Stimulated activated CD4-positive, alpha-beta T cell treated with anti-CD3 and anti-CD28 coated beads, Interleukin-4, amount 100 ng/mL, for 24 hours (primary cell): ENCODE data around the gene PTS.
"Not testable (repeated sequence)": the region's sequence is repeated elsewhere in the genome, so short reads cannot be mapped to it uniquely, and the experiment has no call there.

Source experiments
- DNase-seq: peaks from one replicate; pipeline ENCODE4 v3.0.0-alpha.2; 2020

PTS gene

GRCh38 chr11:112226062-112226830 is at the start of gene PTS:
Gene PTS (plus strand): TSS chr11:112226428. CDS start chr11:112226444, 16 bp downstream.
- peak; percentile 84 for DNase-seq

GRCh38 chr11:112177589-112177988 is 48.6 kb upstream of the PTS start:
- no peak for DNase-seq

GRCh38 chr11:112178428-112178827 is 47.8 kb upstream of the PTS start:
- no peak for DNase-seq

- DNase-seq = no peak
Measured at GRCh38 chr11:112178936-112179335, 47.3 kb upstream of the PTS start.

DNA sequence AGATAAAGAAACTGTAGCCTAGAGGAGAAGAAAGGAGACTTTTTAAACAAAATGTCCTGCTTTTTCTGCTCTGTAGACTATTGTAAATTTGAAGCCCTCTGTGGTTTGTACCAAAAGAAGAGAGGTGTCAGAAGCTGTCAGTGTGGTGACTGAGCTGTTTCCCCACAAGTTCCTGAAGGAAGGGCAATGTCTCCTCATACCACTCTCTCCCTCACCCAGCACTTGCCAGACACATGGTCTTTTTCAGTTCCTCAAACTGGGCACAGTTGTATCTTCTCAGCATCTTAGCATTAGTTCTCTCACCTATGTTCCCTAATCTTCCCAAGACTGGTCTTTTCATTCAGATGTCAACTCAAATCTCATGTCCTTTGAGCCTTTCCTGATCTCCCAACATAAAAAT is 46.6 kb upstream of the PTS start:
- no peak for DNase-seq

- DNase-seq = no peak
Measured at GRCh38 chr11:112182867-112183266, 43.4 kb upstream of the PTS start.

- no peak for DNase-seq
Measured at GRCh38 chr11:112185883-112186282, 40.3 kb upstream of the PTS start.

DNA sequence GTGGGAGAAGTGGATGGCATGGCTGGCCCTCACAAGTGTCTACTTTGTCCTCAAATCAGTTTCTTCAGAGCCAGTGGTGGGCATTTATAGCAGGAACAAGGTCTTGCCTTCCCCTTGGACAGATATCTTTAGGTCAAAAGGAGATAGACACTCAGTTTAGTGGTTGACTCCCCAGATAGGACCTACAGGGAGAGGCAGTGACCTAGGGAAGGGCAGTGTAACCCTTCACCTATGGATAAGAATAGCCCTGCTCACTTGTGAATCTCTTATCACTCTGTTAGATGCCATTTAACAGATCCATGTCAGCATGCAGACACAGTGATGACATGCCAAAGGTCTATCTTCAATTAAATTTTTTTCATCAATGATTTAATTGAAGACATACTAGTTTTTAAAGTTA is 39.9 kb upstream of the PTS start:
- no peak for DNase-seq

- DNase-seq = not testable (repeated sequence)
Measured at GRCh38 chr11:112195113-112195512, 31.1 kb upstream of the PTS start.

- no peak for DNase-seq
Measured at GRCh38 chr11:112195951-112196351, 30.3 kb upstream of the PTS start.

DNA sequence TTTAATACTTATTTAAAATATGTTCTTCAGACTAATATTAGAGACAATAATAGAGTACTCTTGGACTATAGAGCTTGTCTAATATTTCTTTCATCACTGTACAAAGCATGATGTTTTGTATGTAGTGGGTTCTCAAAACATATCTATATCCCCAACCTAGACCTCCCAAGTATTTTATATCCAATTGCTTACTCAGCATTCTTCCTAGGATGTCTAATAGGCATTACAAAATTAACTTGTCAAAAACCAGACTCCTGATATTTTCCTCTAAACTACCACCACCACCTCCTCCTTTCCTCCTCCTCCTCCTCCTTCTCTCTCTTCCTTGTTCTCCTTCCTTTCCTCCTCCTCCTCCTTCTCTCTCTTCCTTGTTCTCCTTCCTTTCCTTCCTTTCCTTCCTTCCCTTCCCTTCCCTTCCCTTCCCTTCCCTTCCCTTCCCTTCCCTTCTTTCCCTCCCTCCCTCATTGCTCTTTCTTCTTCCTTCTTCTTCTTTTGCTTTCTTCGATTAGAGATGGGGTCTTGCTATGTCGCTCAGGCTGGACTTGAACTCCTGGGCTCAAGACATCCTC is 29.6 kb upstream of the PTS start:
- DNase-seq = no peak

GRCh38 chr11:112199101-112199500 is 27.1 kb upstream of the PTS start:
- not testable (repeated sequence) for DNase-seq

DNA sequence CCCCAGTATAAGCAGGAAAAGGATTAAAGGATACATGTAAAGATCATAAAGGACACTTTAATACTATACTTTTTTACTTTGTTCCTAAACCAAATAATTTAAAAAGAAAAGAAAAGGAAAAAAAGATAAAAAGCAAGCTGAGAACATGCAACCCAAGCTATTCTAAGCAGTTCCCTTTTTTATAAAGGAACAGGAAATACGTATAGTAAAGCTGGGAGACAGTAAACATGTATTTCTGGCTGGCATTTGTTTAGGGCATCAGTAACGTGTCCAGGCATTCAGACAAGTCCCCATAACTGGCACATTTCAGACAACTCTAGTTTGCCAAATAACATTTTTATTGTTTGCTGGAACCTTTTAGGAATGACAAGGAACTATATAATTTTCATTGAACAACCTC is 26.0 kb upstream of the PTS start:
- no peak for DNase-seq

- DNase-seq = no peak
Measured at GRCh38 chr11:112206071-112206470, 20.2 kb upstream of the PTS start.

DNA sequence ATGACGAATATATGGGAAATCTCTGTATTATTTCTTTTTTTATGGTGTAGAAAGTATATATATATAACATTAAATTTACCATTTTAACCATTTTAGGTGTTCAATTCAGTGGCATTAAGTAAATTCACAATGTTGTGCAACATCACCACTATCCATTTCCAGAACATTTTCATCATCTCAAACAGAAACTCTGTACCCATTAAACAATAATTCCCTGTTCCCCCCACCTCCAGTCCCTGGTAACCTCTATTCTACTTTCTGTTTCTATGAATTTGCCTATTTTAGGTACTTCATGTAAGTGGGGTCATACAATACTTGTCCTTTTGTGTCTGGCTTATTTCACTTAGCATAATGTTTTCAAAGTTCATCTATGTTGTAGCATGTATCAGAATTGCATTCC is 15.3 kb upstream of the PTS start:
- no peak for DNase-seq

- peak; percentile 30 for DNase-seq
Measured at GRCh38 chr11:112211536-112211935, 14.7 kb upstream of the PTS start.

GRCh38 chr11:112212290-112212689 is 13.9 kb upstream of the PTS start:
- DNase-seq = no peak

GRCh38 chr11:112212710-112213109 is 13.5 kb upstream of the PTS start:
- no peak for DNase-seq

GRCh38 chr11:112213753-112214152 is 12.5 kb upstream of the PTS start:
- no peak for DNase-seq

GRCh38 chr11:112215621-112216020 is 10.6 kb upstream of the PTS start:
- no peak for DNase-seq

DNA sequence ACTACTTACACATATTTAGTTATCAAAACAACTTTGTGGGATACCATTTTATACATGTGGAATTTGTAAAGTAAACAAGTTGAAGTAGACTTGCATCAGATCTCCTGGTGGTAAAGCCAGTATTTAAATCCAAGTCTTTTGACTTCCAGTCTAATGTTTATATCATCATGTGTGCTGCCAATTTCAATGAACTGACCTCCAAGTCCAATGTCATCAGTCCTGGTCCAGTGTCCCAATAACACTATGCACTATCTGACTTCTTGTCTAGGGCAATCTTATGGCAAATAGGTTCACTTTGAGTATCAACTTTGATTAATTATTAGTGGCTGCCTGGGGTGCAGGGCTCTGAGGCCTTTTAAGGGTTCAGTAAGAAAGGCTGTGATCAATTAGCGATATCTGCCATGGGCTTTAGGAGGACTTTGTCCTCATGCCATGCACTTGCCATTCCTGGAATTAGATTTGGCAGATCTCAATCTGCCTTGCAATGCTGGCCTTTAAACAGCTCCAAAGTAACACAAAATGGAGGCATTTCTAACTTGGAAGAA is 9.6 kb upstream of the PTS start:
- DNase-seq = no peak

DNA sequence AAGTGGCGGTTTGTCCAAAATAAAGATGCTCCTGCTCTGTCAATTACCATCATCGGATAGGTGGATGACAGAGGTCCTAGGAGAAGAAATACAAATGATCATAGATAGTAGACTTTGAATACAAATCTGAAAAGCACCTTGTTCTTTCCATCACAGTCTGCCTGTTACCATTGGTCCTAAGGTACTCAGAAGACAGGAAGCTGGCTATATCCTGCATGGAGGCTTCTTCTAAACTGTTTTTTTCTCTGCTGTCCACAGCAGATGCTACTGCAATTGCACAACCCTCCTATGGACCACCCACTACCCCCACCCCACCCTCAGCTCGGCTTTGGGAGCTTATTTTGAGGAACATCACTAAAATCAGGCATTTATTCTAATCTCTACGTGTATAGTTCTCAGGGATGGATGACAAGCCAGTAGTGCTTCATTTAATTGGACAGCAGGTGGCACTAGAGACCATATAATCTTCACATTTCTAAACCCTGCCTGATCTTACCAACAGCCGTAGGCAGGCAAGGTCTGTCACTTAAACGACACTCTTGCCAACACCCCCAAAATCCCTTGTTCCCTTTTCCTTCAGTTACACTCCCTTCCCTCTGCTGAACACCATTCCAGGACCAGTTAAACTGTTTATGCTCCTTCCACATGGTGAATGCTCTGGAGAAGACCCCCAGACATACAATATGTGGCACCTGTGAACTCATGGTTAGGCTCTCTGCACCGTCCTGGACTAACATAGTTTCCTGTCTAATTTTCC is 6.6 kb upstream of the PTS start:
- peak; percentile 53 for DNase-seq

DNA sequence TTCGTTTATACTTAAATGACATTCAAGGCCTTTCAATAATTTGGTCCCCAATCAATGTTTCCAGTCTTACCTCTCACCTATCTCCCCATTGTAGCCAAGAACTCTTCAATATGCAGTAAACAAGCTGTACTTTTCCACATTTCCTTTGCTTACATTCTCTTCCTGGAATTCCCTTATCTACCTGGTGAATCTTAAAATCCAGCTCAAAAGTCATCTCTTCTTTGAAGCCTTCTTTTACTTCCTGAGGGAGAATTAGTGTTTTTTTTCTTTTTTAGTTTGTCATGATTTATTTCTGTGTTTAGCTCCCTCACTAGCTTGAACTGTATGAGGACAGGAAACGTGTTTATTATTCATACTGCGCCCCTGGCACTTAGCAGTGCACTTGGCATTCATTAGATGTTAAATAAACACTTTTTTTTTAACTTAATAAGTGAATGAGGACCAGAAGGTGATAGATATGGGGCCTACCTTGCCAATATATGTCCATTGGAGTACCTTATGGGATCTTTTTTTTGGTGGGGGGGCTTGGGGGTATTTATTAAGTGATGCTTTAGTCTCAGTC is 4.9 kb upstream of the PTS start:
- no peak for DNase-seq
